ENCODE data around the gene EIF5A. TPM values are rescaled to one million over a fixed set of nuclear protein-coding genes. Genes with fewer than 3 reads are reported as not detected.

The EIF5A gene
- total and polyA plus RNA-seq, 2 donors (not counting 1 experiment from before 2014, with no cell fraction given): 347 to 752 TPM

GRCh38 chr17:7348478-7349242 is 41.2 kb downstream of the EIF5A start:
- DNase-seq (ENCODE audit: low read depth in 2 of 2): peak; percentile 17 to 47
- H3K36me3 ChIP-seq (ENCODE audit: control insufficient read depth, insufficient read depth, low read length): no peaks in the 10 kb centered on the region
- H3K4me2 ChIP-seq (ENCODE audit: extremely low read depth, insufficient read depth, low read length): no peak overlapping the region
- H3K9ac ChIP-seq (ENCODE audit: insufficient read depth, low read length): no peak overlapping the region
- peaks cover 16% of the 10 kb centered on the region for H3K79me2 ChIP-seq (ENCODE audit: control insufficient read depth, insufficient read depth, low read length)
- H3K4me1 ChIP-seq (ENCODE audit: control insufficient read depth, extremely low read depth, insufficient read depth, low read length): peaks cover 15% of the 10 kb centered on the region
- H3K27ac ChIP-seq (ENCODE audit: insufficient read depth, low read length): no peak overlapping the region
- H3K27me3 ChIP-seq (ENCODE audit: control insufficient read depth, insufficient read depth, low read length): peaks cover under 1% of the 10 kb centered on the region
- H3K4me3 ChIP-seq (replicated peaks in 1 of 4; ENCODE audit: control extremely low read depth in 1 of 4, insufficient read depth in 1 of 4, low read depth in 3 of 4, low read length in 4 of 4): no peak overlapping the region
- no peak overlapping the region for H2AFZ ChIP-seq (ENCODE audit: low read length)
- no peaks in the 10 kb centered on the region for H3K9me3 ChIP-seq (ENCODE audit: control insufficient read depth, insufficient read depth, low read depth, low read length)
- no peaks in the 10 kb centered on the region for H4K20me1 ChIP-seq (ENCODE audit: control insufficient read depth, extremely low read depth, insufficient read depth, low read length)
- no peak for TF ChIP-seq EZH2 (IDR thresholded peaks at IDR 0.05; ENCODE audit: low read length, missing control alignments)
- TF ChIP-seq CTCF (conservative IDR thresholded peaks at IDR 0.05 in 1 of 2, IDR thresholded peaks at IDR 0.05 in 1 of 2; ENCODE audit: low read depth in 1 of 2, low read length in 2 of 2): no peak

- Histone ChIP-seq H3K27me3 (ENCODE audit: control insufficient read depth, insufficient read depth, low read length) (no peaks in the 10 kb centered on the region), H3K4me1 (ENCODE audit: control insufficient read depth, extremely low read depth, insufficient read depth, low read length) (peaks cover 30% of the 10 kb centered on the region), H3K9me3 (ENCODE audit: control insufficient read depth, insufficient read depth, low read depth, low read length) (no peaks in the 10 kb centered on the region), H3K4me2 (ENCODE audit: extremely low read depth, insufficient read depth, low read length) (peak within 1 kb of the TSS; percentile 98), H3K79me2 (ENCODE audit: control insufficient read depth, insufficient read depth, low read length) (peaks cover 19% of the 10 kb centered on the region), H3K36me3 (ENCODE audit: control insufficient read depth, insufficient read depth, low read length) (no peaks in the 10 kb centered on the region), H2AFZ (ENCODE audit: low read length) (peak within 1 kb of the TSS; percentile 44), H3K27ac (ENCODE audit: insufficient read depth, low read length) (peak within 1 kb of the TSS; percentile 99), H3K9ac (ENCODE audit: insufficient read depth, low read length) (peak within 1 kb of the TSS; percentile 100), H3K4me3 (replicated peaks in 1 of 4; ENCODE audit: control extremely low read depth in 1 of 4, insufficient read depth in 1 of 4, low read depth in 3 of 4, low read length in 4 of 4) (peak within 1 kb of the TSS; percentile 77 to 97 (median 90)), H4K20me1 (ENCODE audit: control insufficient read depth, extremely low read depth, insufficient read depth, low read length) (no peaks in the 10 kb centered on the region)
- TF ChIP-seq EZH2 (IDR thresholded peaks at IDR 0.05; ENCODE audit: low read length, missing control alignments) (no peak), CTCF (conservative IDR thresholded peaks at IDR 0.05 in 1 of 2, IDR thresholded peaks at IDR 0.05 in 1 of 2; ENCODE audit: low read depth in 1 of 2, low read length in 2 of 2) (no peak)
- DNase-seq (ENCODE audit: low read depth in 2 of 2): peak; percentile 82 to 91
Measured at GRCh38 chr17:7351665-7352502, 44.5 kb downstream of the EIF5A start, which contains the start of gene KCTD11. Gene KCTD11, plus strand, starts transcription at chr17:7352162.

GRCh38 chr17:7352503-7352889 is 45.1 kb downstream of the EIF5A start:
- TF ChIP-seq CTCF (conservative IDR thresholded peaks at IDR 0.05 in 1 of 2, IDR thresholded peaks at IDR 0.05 in 1 of 2; ENCODE audit: low read depth in 1 of 2, low read length in 2 of 2) (peak; percentile 50 to 56), EZH2 (IDR thresholded peaks at IDR 0.05; ENCODE audit: low read length, missing control alignments) (no peak)
- peak overlapping the region; percentile 77 to 97 (median 90) for H3K4me3 ChIP-seq (replicated peaks in 1 of 4; ENCODE audit: control extremely low read depth in 1 of 4, insufficient read depth in 1 of 4, low read depth in 3 of 4, low read length in 4 of 4)
- no peaks in the 10 kb centered on the region for H4K20me1 ChIP-seq (ENCODE audit: control insufficient read depth, extremely low read depth, insufficient read depth, low read length)
- H3K4me2 ChIP-seq (ENCODE audit: extremely low read depth, insufficient read depth, low read length): peak overlapping the region; percentile 98
- H3K36me3 ChIP-seq (ENCODE audit: control insufficient read depth, insufficient read depth, low read length): no peaks in the 10 kb centered on the region
- H3K4me1 ChIP-seq (ENCODE audit: control insufficient read depth, extremely low read depth, insufficient read depth, low read length): peaks cover 30% of the 10 kb centered on the region
- peaks cover 19% of the 10 kb centered on the region for H3K79me2 ChIP-seq (ENCODE audit: control insufficient read depth, insufficient read depth, low read length)
- no peak for DNase-seq (ENCODE audit: low read depth in 2 of 2)
- H3K27me3 ChIP-seq (ENCODE audit: control insufficient read depth, insufficient read depth, low read length): no peaks in the 10 kb centered on the region
- peak overlapping the region; percentile 44 for H2AFZ ChIP-seq (ENCODE audit: low read length)
- peak overlapping the region; percentile 100 for H3K9ac ChIP-seq (ENCODE audit: insufficient read depth, low read length)
- no peaks in the 10 kb centered on the region for H3K9me3 ChIP-seq (ENCODE audit: control insufficient read depth, insufficient read depth, low read depth, low read length)
- H3K27ac ChIP-seq (ENCODE audit: insufficient read depth, low read length): peak overlapping the region; percentile 99

Data from fibroblast of lung (primary cell).